Endodermal cell (in vitro differentiated cells): ENCODE data around the gene APOBEC3H. TPM values are rescaled to one million over a fixed set of nuclear protein-coding genes. Genes with fewer than 3 reads are reported as not detected.

Experiments
- DNase-seq: peaks from one replicate; pipeline ENCODE4 v3.0.0-alpha.2; 2017
- H3K27ac ChIP-seq: 2 replicates; pipeline ENCODE4 v1.5.1; 2013; ENCODE audit warnings: mild to moderate bottlenecking, low read depth, low read length, moderate library complexity
- H3K27me3 ChIP-seq: 2 replicates; pipeline ENCODE4 v1.6.1; 2013; ENCODE audit warnings: mild to moderate bottlenecking, low read length, moderate library complexity; ENCODE audit not compliant: insufficient read depth, control insufficient read depth, poor library complexity, severe bottlenecking
- H3K36me3 ChIP-seq: 2 replicates; pipeline ENCODE4 v1.7.0; 2013; ENCODE audit warnings: mild to moderate bottlenecking, low read length, moderate library complexity; ENCODE audit not compliant: control insufficient read depth, insufficient read depth
- H3K4me1 ChIP-seq: one replicate; pipeline ENCODE4 v1.7.0; 2013; ENCODE audit warnings: low read length; ENCODE audit not compliant: control insufficient read depth, insufficient read depth
- H3K4me3 ChIP-seq: 2 replicates; pipeline ENCODE4 v1.5.1; 2013; ENCODE audit warnings: mild to moderate bottlenecking, low read length, moderate library complexity
- H3K9ac ChIP-seq: 2 replicates; pipeline ENCODE4 v1.6.1; 2013; ENCODE audit warnings: mild to moderate bottlenecking, low read length, moderate library complexity; ENCODE audit not compliant: poor library complexity, severe bottlenecking; ENCODE audit errors: extremely low read depth
- H3K9me3 ChIP-seq: 2 replicates; pipeline ENCODE4 v1.6.1; 2013; ENCODE audit warnings: mild to moderate bottlenecking, low read length, moderate library complexity; ENCODE audit not compliant: control insufficient read depth
- H3K27ac Mint-ChIP-seq: 2 replicates; pipeline ENCODE4 v1.8.0; 2020; ENCODE audit warnings: mixed read lengths
- H3K27me3 Mint-ChIP-seq: 2 replicates; pipeline ENCODE4 v1.8.0; 2021; ENCODE audit warnings: mild to moderate bottlenecking, mixed read lengths; ENCODE audit not compliant: insufficient read depth
- H3K36me3 Mint-ChIP-seq: 2 replicates; pipeline ENCODE4 v1.8.0; 2020; ENCODE audit warnings: low read depth, mixed read lengths
- H3K4me1 Mint-ChIP-seq: 2 replicates; pipeline ENCODE4 v1.8.0; 2020; ENCODE audit warnings: mixed read lengths
- H3K4me3 Mint-ChIP-seq: 2 replicates; pipeline ENCODE4 v1.8.0; 2020; ENCODE audit warnings: mild to moderate bottlenecking, moderate library complexity, mixed read lengths
- H3K9me3 Mint-ChIP-seq: 2 replicates; pipeline ENCODE4 v1.8.0; 2020; ENCODE audit warnings: mild to moderate bottlenecking, mixed read lengths
- CTCF ChIP-seq: fragments of 200-600 bp; sonication (generic); conservative IDR thresholded peaks from 2 replicates; pipeline ENCODE4 v1.5.0; 2021; ENCODE audit warnings: antibody characterized with exemption, mild to moderate bottlenecking
- WGBS, 2 experiments: methylation state at CpG; one replicate each; pipeline versions ENCODE4 v1.1.5 to v1.1.7; 2013; ENCODE audit warnings: missing lambda C conversion rate in 2 of 2, mixed read lengths in 1 of 2; ENCODE audit not compliant: insufficient coverage in 1 of 2, insufficient read length in 1 of 2; 5-methylcytosine and 5-hydroxymethylcytosine counted together
- total RNA-seq, 2 donors: library from RNA; stranded (reverse); fragmentation: NEBNext Ultra II Directional in 1 of 2; extraction: Animal tissue kit (Norgen Biotek cat#: 25700) in 1 of 2; gene quantifications; 2 replicates in 1 of 2; 3 replicates in 1 of 2; pipeline ENCODE4 v1.2.1, GENCODE V29; 2021

Gene APOBEC3H
- total RNA-seq, 2 donors from 2014 or later: not detected

- H3K9me3 Mint-ChIP-seq: peaks cover 2% of the 10 kb centered on the region
- no peaks in the 10 kb centered on the region for H3K36me3 Mint-ChIP-seq
- H3K27ac Mint-ChIP-seq: no peak overlapping the region
- 90 to 94% methylated on average over 12 to 21 of the region's 22 CpGs for WGBS, 2 experiments
- peaks cover 9% of the 10 kb centered on the region for H3K4me1 ChIP-seq
- H3K9ac ChIP-seq: no peak overlapping the region
- no peak overlapping the region for H3K4me3 Mint-ChIP-seq
- peaks cover 23% of the 10 kb centered on the region for H3K4me1 Mint-ChIP-seq
- H3K27me3 Mint-ChIP-seq: peaks cover 2% of the 10 kb centered on the region
- TF ChIP-seq CTCF: no peak
- H3K36me3 ChIP-seq: no peaks in the 10 kb centered on the region
- H3K27me3 ChIP-seq: no peaks in the 10 kb centered on the region
- DNase-seq: peak; percentile 50
- no peak overlapping the region for H3K4me3 ChIP-seq
- no peaks in the 10 kb centered on the region for H3K9me3 ChIP-seq
- H3K27ac ChIP-seq: no peak overlapping the region
Measured at GRCh38 chr22:39132871-39133524, 36.0 kb downstream of the APOBEC3H start.

GRCh38 chr22:39133871-39134270 is 36.8 kb downstream of the APOBEC3H start:
- peaks cover 2% of the 10 kb centered on the region for H3K27me3 Mint-ChIP-seq
- peaks cover 9% of the 10 kb centered on the region for H3K4me1 ChIP-seq
- H3K27me3 ChIP-seq: no peaks in the 10 kb centered on the region
- no peak overlapping the region for H3K4me3 ChIP-seq
- WGBS, 2 experiments: 87 to 93% methylated on average over 15 to 17 of the region's 17 CpGs
- H3K27ac Mint-ChIP-seq: no peak overlapping the region
- TF ChIP-seq CTCF: no peak
- no peak overlapping the region for H3K4me3 Mint-ChIP-seq
- H3K36me3 ChIP-seq: no peaks in the 10 kb centered on the region
- H3K9me3 ChIP-seq: no peaks in the 10 kb centered on the region
- no peak overlapping the region for H3K27ac ChIP-seq
- H3K9ac ChIP-seq: no peak overlapping the region
- DNase-seq: no peak
- no peaks in the 10 kb centered on the region for H3K36me3 Mint-ChIP-seq
- H3K9me3 Mint-ChIP-seq: no peaks in the 10 kb centered on the region
- peaks cover 23% of the 10 kb centered on the region for H3K4me1 Mint-ChIP-seq

GRCh38 chr22:39134366-39135091 is 37.5 kb downstream of the APOBEC3H start:
- Mint-ChIP-seq H3K27ac (no peak overlapping the region), H3K9me3 (no peaks in the 10 kb centered on the region), H3K4me1 (peaks cover 23% of the 10 kb centered on the region), H3K4me3 (no peak overlapping the region), H3K36me3 (no peaks in the 10 kb centered on the region), H3K27me3 (no peaks in the 10 kb centered on the region)
- TF ChIP-seq CTCF: no peak
- WGBS, 2 experiments: 94 to 97% methylated on average over 19 to 34 of the region's 35 CpGs
- peak; percentile 45 for DNase-seq
- H3K36me3 ChIP-seq: no peaks in the 10 kb centered on the region
- H3K27ac ChIP-seq: no peak overlapping the region
- peaks cover 9% of the 10 kb centered on the region for H3K4me1 ChIP-seq
- no peaks in the 10 kb centered on the region for H3K9me3 ChIP-seq
- H3K9ac ChIP-seq: no peak overlapping the region
- H3K27me3 ChIP-seq: no peaks in the 10 kb centered on the region
- H3K4me3 ChIP-seq: no peak overlapping the region
